Muscle of leg (tissue), 11 donors: ENCODE results near the gene IPO4. TPM values are rescaled to one million over a fixed set of nuclear protein-coding genes. Genes with fewer than 3 reads are reported as not detected.

Source experiments
- DNase-seq: peaks from one replicate; pipeline ENCODE4 v3.0.0; 2013
- H3K27ac ChIP-seq: one replicate; pipeline ENCODE4 v1.5.1; 2013; ENCODE audit warnings: mild to moderate bottlenecking, low read length, control low read depth
- H3K27me3 ChIP-seq: one replicate; pipeline ENCODE4 v1.6.1; 2013; ENCODE audit warnings: low read length; ENCODE audit not compliant: control insufficient read depth, insufficient read depth
- H3K36me3 ChIP-seq: one replicate; pipeline ENCODE4 v1.6.1; 2013; ENCODE audit warnings: low read length; ENCODE audit not compliant: control insufficient read depth, insufficient read depth
- H3K4me1 ChIP-seq: one replicate; pipeline ENCODE4 v1.6.1; 2013; ENCODE audit warnings: low read length; ENCODE audit not compliant: control insufficient read depth, insufficient read depth
- H3K4me3 ChIP-seq: one replicate; pipeline ENCODE4 v1.5.1; 2013; ENCODE audit warnings: low read length, control low read depth
- H3K9me3 ChIP-seq: replicated peaks from 2 replicates; pipeline ENCODE4 v1.6.1; 2013; ENCODE audit warnings: low read depth, low read length; ENCODE audit not compliant: control insufficient read depth
- WGBS: methylation state at CpG from one replicate; pipeline ENCODE4 v1.1.5; 2013; ENCODE audit warnings: missing lambda C conversion rate; ENCODE audit not compliant: insufficient coverage; 5-methylcytosine and 5-hydroxymethylcytosine counted together
- polyA plus RNA-seq, 8 donors: library from polyadenylated mRNA; unstranded; fragments of 120-200 nt; gene quantifications; one replicate each; pipeline versions ENCODE4 v1.2.1 to v1.2.3, GENCODE V29; 2013; ENCODE audit warnings: inconsistent platforms in 1 of 8, low replicate concordance in 1 of 8; ENCODE audit not compliant: insufficient read length in 8 of 8, insufficient read depth in 1 of 8
- total RNA-seq: library from RNA; stranded (reverse); fragments of 120-200 nt; gene quantifications from one replicate; pipeline ENCODE4 v1.2.4, GENCODE V29; 2013

The IPO4 gene
- total and polyA plus RNA-seq, 9 donors = 19.9 to 37.5 (median 29.4) TPM

- Histone ChIP-seq H3K27me3 (no peaks in the 10 kb centered on the region), H3K4me1 (peaks cover 40% of the 10 kb centered on the region), H3K36me3 (peaks cover 7% of the 10 kb centered on the region), H3K27ac (peak overlapping the region; percentile 90), H3K9me3 (no peaks in the 10 kb centered on the region), H3K4me3 (peak overlapping the region; percentile 8)
- WGBS = 35% methylated on average over 4 of the region's 7 CpGs
- DNase-seq = peak; percentile 93
These were observed 57.7 kb downstream of the IPO4 start for GRCh38 chr14:24130717-24131548.

DNA sequence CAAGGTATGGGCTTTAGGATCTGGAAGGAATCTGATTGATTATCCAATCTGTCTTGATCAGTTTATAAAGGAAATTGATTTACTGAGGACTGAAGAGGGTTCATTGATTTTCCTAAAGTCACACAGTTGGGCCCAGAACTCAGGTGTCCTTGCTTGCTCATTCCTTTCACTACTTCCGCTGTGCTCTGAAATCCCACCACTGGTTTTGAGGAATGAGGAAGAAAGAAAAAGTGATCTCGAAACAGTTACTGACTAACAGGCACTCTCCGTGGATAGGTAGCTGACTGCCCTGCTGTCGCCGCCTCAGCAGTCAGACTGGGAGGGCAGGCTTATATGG, 58.3 kb downstream of the IPO4 start, which contains the start of gene FITM1:
Gene FITM1 (plus strand): TSS at position 280 of the 337 bp plus-strand sequence. CDS start 905 bp downstream, outside the sequence.
- peak within 1 kb of the TSS; percentile 90 for H3K27ac ChIP-seq
- 86% methylated on average over 5 of the region's 5 CpGs for WGBS
- peaks cover 36% of the 10 kb centered on the region for H3K4me1 ChIP-seq
- no peaks in the 10 kb centered on the region for H3K9me3 ChIP-seq
- no peak for DNase-seq
- peak within 1 kb of the TSS; percentile 61 for H3K4me3 ChIP-seq
- peaks cover 7% of the 10 kb centered on the region for H3K36me3 ChIP-seq
- H3K27me3 ChIP-seq = no peaks in the 10 kb centered on the region

Other genes starting within 250 kb of the IPO4 start
Only the 30 nearest of the 34 such genes appear.
- gene DHRS4L2, start 199.9 kb downstream of the IPO4 start, total RNA-seq = 13.7 TPM
- 10 to 100 TPM in 6 of 8 donors, 1 to 10 TPM in 2; 8.8 to 16.3 (median 12.2) TPM for gene DHRS4L2, start 199.9 kb downstream of the IPO4 start, polyA plus RNA-seq
- gene CARMIL3, start 136.8 kb downstream of the IPO4 start, total RNA-seq = 0.27 TPM
- gene CARMIL3, start 136.8 kb downstream of the IPO4 start, polyA plus RNA-seq = under 1 TPM; 0.06 to 0.54 (median 0.19) TPM
- gene CPNE6, start 117.3 kb downstream of the IPO4 start, total RNA-seq = not detected
- gene CPNE6, start 117.3 kb downstream of the IPO4 start, polyA plus RNA-seq = under 1 TPM in 2 of 8 donors, not detected in 6; 0.23 to 0.33 TPM
- gene PCK2, start 94.5 kb downstream of the IPO4 start, total RNA-seq = 2.5 TPM
- gene PCK2, start 94.5 kb downstream of the IPO4 start, polyA plus RNA-seq = 10 to 100 TPM in 1 of 8 donors, 1 to 10 TPM in 7; 3.4 to 15.6 (median 3.9) TPM
- 43.7 TPM for gene DCAF11, start 74.0 kb downstream of the IPO4 start, total RNA-seq
- gene DCAF11, start 74.0 kb downstream of the IPO4 start, polyA plus RNA-seq = 10 to 100 TPM; 40.2 to 47.8 (median 42.5) TPM
- 1.6 TPM for gene NRL, start 73.9 kb downstream of the IPO4 start, total RNA-seq
- 1 to 10 TPM in 7 of 8 donors, under 1 TPM in 1; 0.96 to 2.2 (median 1.8) TPM for gene NRL, start 73.9 kb downstream of the IPO4 start, polyA plus RNA-seq
- 170 TPM for gene FITM1, start 58.2 kb downstream of the IPO4 start, total RNA-seq
- gene FITM1, start 58.2 kb downstream of the IPO4 start, polyA plus RNA-seq = 100 to 1,000 TPM in 7 of 8 donors, 10 to 100 TPM in 1; 80.7 to 168 (median 124) TPM
- gene PSME1, start 52.6 kb downstream of the IPO4 start, total RNA-seq = 110 TPM
- 100 to 1,000 TPM; 103 to 130 (median 116) TPM for gene PSME1, start 52.6 kb downstream of the IPO4 start, polyA plus RNA-seq
- gene EMC9, start 47.2 kb downstream of the IPO4 start, total RNA-seq = 29.9 TPM
- gene EMC9, start 47.2 kb downstream of the IPO4 start, polyA plus RNA-seq = 10 to 100 TPM; 22.4 to 40.0 (median 29.4) TPM
- 100 TPM for gene PSME2, start 42.2 kb downstream of the IPO4 start, total RNA-seq
- 10 to 100 TPM; 82.8 to 97.6 (median 93.2) TPM for gene PSME2, start 42.2 kb downstream of the IPO4 start, polyA plus RNA-seq
- gene RNF31, start 41.3 kb downstream of the IPO4 start, total RNA-seq = 36.4 TPM
- gene RNF31, start 41.3 kb downstream of the IPO4 start, polyA plus RNA-seq = 10 to 100 TPM; 27.3 to 37.0 (median 35.8) TPM
- gene IRF9, start 27.6 kb downstream of the IPO4 start, total RNA-seq = 24.9 TPM
- gene IRF9, start 27.6 kb downstream of the IPO4 start, polyA plus RNA-seq = 10 to 100 TPM; 24.0 to 36.3 (median 27.3) TPM
- gene REC8, start 16.7 kb downstream of the IPO4 start, total RNA-seq = 2.1 TPM
- 10 to 100 TPM in 5 of 8 donors, 1 to 10 TPM in 3; 6.7 to 18.1 (median 10.9) TPM for gene REC8, start 16.7 kb downstream of the IPO4 start, polyA plus RNA-seq
- gene TM9SF1, start 6.6 kb upstream of the IPO4 start, total RNA-seq = 29.6 TPM
- gene TM9SF1, start 6.6 kb upstream of the IPO4 start, polyA plus RNA-seq = 10 to 100 TPM; 14.7 to 22.2 (median 20.1) TPM
- gene TSSK4, start 16.9 kb upstream of the IPO4 start, total RNA-seq = not detected
- gene TSSK4, start 16.9 kb upstream of the IPO4 start, polyA plus RNA-seq = 1 to 10 TPM; 1.6 to 5.5 (median 3.8) TPM
- gene CHMP4A, start 24.7 kb upstream of the IPO4 start, total RNA-seq = 29.8 TPM
- gene CHMP4A, start 24.7 kb upstream of the IPO4 start, polyA plus RNA-seq = 10 to 100 TPM; 31.2 to 45.1 (median 41.8) TPM
- 24.9 TPM for gene MDP1, start 27.2 kb upstream of the IPO4 start, total RNA-seq
- gene MDP1, start 27.2 kb upstream of the IPO4 start, polyA plus RNA-seq = 10 to 100 TPM in 1 of 8 donors, 1 to 10 TPM in 7; 7.4 to 11.6 (median 8.5) TPM
- 245 TPM for gene NEDD8, start 43.6 kb upstream of the IPO4 start, total RNA-seq
- 100 to 1,000 TPM; 180 to 243 (median 216) TPM for gene NEDD8, start 43.6 kb upstream of the IPO4 start, polyA plus RNA-seq
- 44.6 TPM for gene GMPR2, start 44.1 kb upstream of the IPO4 start, total RNA-seq
- gene GMPR2, start 44.1 kb upstream of the IPO4 start, polyA plus RNA-seq = 10 to 100 TPM; 41.9 to 59.7 (median 48.9) TPM
- gene TINF2, start 53.8 kb upstream of the IPO4 start, total RNA-seq = 35.5 TPM
- gene TINF2, start 53.8 kb upstream of the IPO4 start, polyA plus RNA-seq = 10 to 100 TPM; 37.9 to 44.3 (median 40.9) TPM
- 0.71 TPM for gene TGM1, start 74.4 kb upstream of the IPO4 start, total RNA-seq
- gene TGM1, start 74.4 kb upstream of the IPO4 start, polyA plus RNA-seq = 1 to 10 TPM in 6 of 8 donors, under 1 TPM in 2; 0.84 to 3.0 (median 1.2) TPM
- gene RABGGTA, start 82.8 kb upstream of the IPO4 start, total RNA-seq = 8.5 TPM
- 10 to 100 TPM; 12.4 to 21.5 (median 14.5) TPM for gene RABGGTA, start 82.8 kb upstream of the IPO4 start, polyA plus RNA-seq
- gene DHRS1, start 111.0 kb upstream of the IPO4 start, total RNA-seq = 6.9 TPM
- 10 to 100 TPM; 14.5 to 24.5 (median 17.7) TPM for gene DHRS1, start 111.0 kb upstream of the IPO4 start, polyA plus RNA-seq
- 15.7 TPM for gene NOP9, start 111.0 kb upstream of the IPO4 start, total RNA-seq
- gene NOP9, start 111.0 kb upstream of the IPO4 start, polyA plus RNA-seq = 10 to 100 TPM; 18.1 to 23.9 (median 20.3) TPM
- 13.4 TPM for gene CIDEB, start 119.2 kb upstream of the IPO4 start, total RNA-seq
- 10 to 100 TPM in 7 of 8 donors, 1 to 10 TPM in 1; 8.9 to 21.1 (median 15.3) TPM for gene CIDEB, start 119.2 kb upstream of the IPO4 start, polyA plus RNA-seq
- 1.9 TPM for gene LTB4R2, start 121.3 kb upstream of the IPO4 start, total RNA-seq
- 1 to 10 TPM; 1.1 to 4.4 (median 2.8) TPM for gene LTB4R2, start 121.3 kb upstream of the IPO4 start, polyA plus RNA-seq
- 2.5 TPM for gene LTB4R, start 122.7 kb upstream of the IPO4 start, total RNA-seq
- gene LTB4R, start 122.7 kb upstream of the IPO4 start, polyA plus RNA-seq = 1 to 10 TPM; 2.1 to 5.9 (median 3.5) TPM
- gene ADCY4, start 146.3 kb upstream of the IPO4 start, total RNA-seq = 7.0 TPM
- gene ADCY4, start 146.3 kb upstream of the IPO4 start, polyA plus RNA-seq = 10 to 100 TPM in 6 of 8 donors, 1 to 10 TPM in 2; 9.4 to 18.7 (median 13.9) TPM
- gene RIPK3, start 151.2 kb upstream of the IPO4 start, total RNA-seq = 2.0 TPM
- 1 to 10 TPM; 1.1 to 3.6 (median 1.3) TPM for gene RIPK3, start 151.2 kb upstream of the IPO4 start, polyA plus RNA-seq
- gene NFATC4, start 179.4 kb upstream of the IPO4 start, total RNA-seq = 54.5 TPM
- gene NFATC4, start 179.4 kb upstream of the IPO4 start, polyA plus RNA-seq = 10 to 100 TPM; 35.2 to 71.1 (median 50.8) TPM